Activated effector memory CD4-positive, alpha-beta T cell treated with Interleukin-2 at 50 U/mL for 16 hours (primary cell): Measurements from ENCODE around the gene COL12A1.
"Not testable (repeated sequence)": the region's sequence is repeated elsewhere in the genome, so short reads cannot be mapped to it uniquely, and the experiment has no call there.

ENCODE experiments used
- DNase-seq: peaks from one replicate; pipeline ENCODE4 v3.0.0-alpha.2; 2020

COL12A1 gene

GRCh38 chr6:75211920-75212590 lies 6.2 kb upstream of the COL12A1 start:
- no peak for DNase-seq

- no peak for DNase-seq
Measured at GRCh38 chr6:75210885-75211739, 5.3 kb upstream of the COL12A1 start.

- DNase-seq: no peak
Measured at GRCh38 chr6:75209184-75209723, 3.4 kb upstream of the COL12A1 start.

- DNase-seq: peak; percentile 68
Measured at GRCh38 chr6:75208298-75209183, 2.7 kb upstream of the COL12A1 start.

- DNase-seq: no peak
Measured at GRCh38 chr6:75206576-75207342, 906 bp upstream of the COL12A1 start.

- no peak for DNase-seq
Measured at GRCh38 chr6:75204959-75205775, 686 bp downstream of the COL12A1 start.

GRCh38 chr6:75204217-75204958 lies 1.5 kb downstream of the COL12A1 start:
- DNase-seq: no peak

- no peak for DNase-seq
Measured at GRCh38 chr6:75203721-75204120, 2.1 kb downstream of the COL12A1 start.

- no peak for DNase-seq
Measured at GRCh38 chr6:75202676-75203131, 3.1 kb downstream of the COL12A1 start.

GRCh38 chr6:75201901-75202672 lies 3.8 kb downstream of the COL12A1 start:
- DNase-seq: no peak

- DNase-seq: no peak
Measured at GRCh38 chr6:75201021-75201420, 4.8 kb downstream of the COL12A1 start.

GRCh38 chr6:75199889-75200288 lies 6.0 kb downstream of the COL12A1 start:
- DNase-seq: no peak

- no peak for DNase-seq
Measured at GRCh38 chr6:75196081-75196687, 9.7 kb downstream of the COL12A1 start.

- no peak for DNase-seq
Measured at GRCh38 chr6:75188221-75188925, 17.5 kb downstream of the COL12A1 start.

- not testable (repeated sequence) for DNase-seq
Measured at GRCh38 chr6:75186581-75186980, 19.3 kb downstream of the COL12A1 start.

GRCh38 chr6:75183099-75183541 lies 22.7 kb downstream of the COL12A1 start:
- no peak for DNase-seq

- DNase-seq: no peak
Measured at GRCh38 chr6:75180864-75181263, 25.0 kb downstream of the COL12A1 start.

GRCh38 chr6:75178757-75179156 lies 27.1 kb downstream of the COL12A1 start:
- no peak for DNase-seq
